SK-N-SH (cell line): ENCODE measurements around the gene FMN2. TPM values are rescaled to one million over a fixed set of nuclear protein-coding genes. Genes with fewer than 3 reads are reported as not detected.

ENCODE experiments used
- CTCF ChIA-PET: fragments of 300-600, 350-600 bp; formaldehyde crosslinking; extraction: SDS; loops from one replicate; lab custom pipeline; 2021; lab: Yijun Ruan, JAX
- POLR2A ChIA-PET: fragments of 350-600 bp; sonication (Branson Sonifier 250); formaldehyde crosslinking; extraction: SDS; loops from one replicate; lab custom pipeline; 2020; ENCODE audit warnings: antibody characterized with exemption, inconsistent platforms; lab: Yijun Ruan, JAX
- DNase-seq: peaks from one replicate; pipeline ENCODE4 v3.0.0; 2012
- H2AFZ ChIP-seq: fragments of 200-600 bp; sonication (generic); 2 replicates; pipeline ENCODE4 v1.8.1; 2016; ENCODE audit warnings: antibody characterized with exemption, mild to moderate bottlenecking, low read depth
- H3F3A ChIP-seq: fragments of 200-600 bp; sonication (generic); replicated peaks from 2 replicates; pipeline ENCODE3; 2016; ENCODE audit warnings: antibody characterized with exemption, mild to moderate bottlenecking; ENCODE audit not compliant: insufficient read depth
- H3K27ac ChIP-seq, 2 experiments: fragments of 200-500 bp in 1 of 2; fragments of 200-600 bp in 1 of 2; sonication (Bioruptor generic) in 1 of 2; sonication (generic), shearing (Covaris generic) in 1 of 2; 2 replicates each; pipeline versions ENCODE4 v1.5.1 to v1.6.1; 2014 to 2016; ENCODE audit warnings: low read depth in 2 of 2, inconsistent platforms in 1 of 2, low read length in 1 of 2, mild to moderate bottlenecking in 1 of 2, mixed read lengths in 1 of 2
- H3K27me3 ChIP-seq: fragments of 200-600 bp; sonication (generic), shearing (Covaris generic); 2 replicates; pipeline ENCODE4 v1.6.1; 2016; ENCODE audit warnings: mixed run types; ENCODE audit not compliant: insufficient read depth
- H3K36me3 ChIP-seq, 2 experiments: fragments of 200-500 bp in 1 of 2; fragments of 200-600 bp in 1 of 2; sonication (Bioruptor generic) in 1 of 2; sonication (generic) in 1 of 2; replicated peaks in 1 of 2; 2 replicates each; pipeline versions ENCODE3 to v1.5.1; 2014 to 2016; ENCODE audit warnings: low read length in 1 of 2, mild to moderate bottlenecking in 1 of 2; ENCODE audit not compliant: insufficient read depth in 2 of 2, control insufficient read depth in 1 of 2
- H3K4me1 ChIP-seq, 2 experiments: fragments of 200-500 bp in 1 of 2; fragments of 200-600 bp in 1 of 2; sonication (Bioruptor generic) in 1 of 2; sonication (generic), shearing (Covaris generic) in 1 of 2; 2 replicates each; pipeline versions ENCODE4 v1.5.1 to v1.6.1; 2014 to 2016; ENCODE audit warnings: low read depth in 1 of 2, low read length in 1 of 2, mixed run types in 1 of 2; ENCODE audit not compliant: insufficient read depth in 2 of 2, control insufficient read depth in 1 of 2
- H3K4me2 ChIP-seq: fragments of 200-600 bp; sonication (generic), shearing (Covaris generic); 2 replicates; pipeline ENCODE4 v1.6.1; 2017; ENCODE audit warnings: mixed run types
- H3K4me3 ChIP-seq, 2 experiments: fragments of 200-500 bp in 1 of 2; fragments of 200-600 bp in 1 of 2; sonication (Bioruptor generic) in 1 of 2; sonication (generic), shearing (Covaris generic) in 1 of 2; 2 replicates each; pipeline versions ENCODE4 v1.5.1 to v1.8.1; 2014 to 2016; ENCODE audit warnings: low read depth in 2 of 2, inconsistent platforms in 1 of 2, low read length in 1 of 2, mild to moderate bottlenecking in 1 of 2, mixed read lengths in 1 of 2, moderate library complexity in 1 of 2
- H3K79me2 ChIP-seq: fragments of 200-600 bp; sonication (generic); 2 replicates; pipeline ENCODE4 v1.8.1; 2017; ENCODE audit warnings: mild to moderate bottlenecking; ENCODE audit not compliant: insufficient read depth
- H3K9ac ChIP-seq: fragments of 200-600 bp; sonication (generic); 2 replicates; pipeline ENCODE4 v1.6.1; 2017; ENCODE audit warnings: mixed run types
- H3K9me2 ChIP-seq: fragments of 200-600 bp; sonication (generic); 2 replicates; pipeline ENCODE4 v1.6.1; 2017; ENCODE audit warnings: mixed run types
- H3K9me3 ChIP-seq: fragments of 200-600 bp; sonication (generic); 2 replicates; pipeline ENCODE4 v1.6.1; 2017; ENCODE audit warnings: mixed run types, mild to moderate bottlenecking, moderate library complexity
- H4K20me1 ChIP-seq: fragments of 200-600 bp; sonication (generic); 2 replicates; pipeline ENCODE4 v1.6.1; 2017; ENCODE audit warnings: mild to moderate bottlenecking, mixed run types; ENCODE audit not compliant: insufficient read depth
- CHD2 ChIP-seq: fragments of 150-350 bp; IDR thresholded peaks from 2 replicates; pipeline ENCODE4 v1.6.1; 2018; ENCODE audit warnings: low read length; ENCODE audit not compliant: partially characterized antibody
- CTCF ChIP-seq: fragments of 200-600 bp; sonication (generic); IDR thresholded peaks from 2 replicates; pipeline ENCODE4 v1.6.1; 2017; ENCODE audit warnings: antibody characterized with exemption, mild to moderate bottlenecking, moderate library complexity
- EZH2phosphoT487 ChIP-seq: fragments of 200-600 bp; sonication (generic); IDR thresholded peaks from 2 replicates; pipeline ENCODE4 v1.6.1; 2017; ENCODE audit warnings: low read depth, mixed run types, mild to moderate bottlenecking, antibody characterized with exemption, moderate library complexity, borderline replicate concordance
- FOSL2 ChIP-seq: IDR thresholded peaks from 2 replicates; pipeline ENCODE4 v1.4.0; 2012; ENCODE audit warnings: low read depth, mild to moderate bottlenecking, moderate library complexity, borderline replicate concordance
- GABPA ChIP-seq: IDR thresholded peaks from 2 replicates; pipeline ENCODE4 v1.4.0; 2012; ENCODE audit warnings: low read depth, mild to moderate bottlenecking
- MAX ChIP-seq: IDR thresholded peaks from 2 replicates; pipeline ENCODE4 v1.4.0; 2012; ENCODE audit warnings: low read depth
- RCOR1 ChIP-seq: fragments of 150-350 bp; IDR thresholded peaks from 2 replicates; pipeline ENCODE4 v1.6.1; 2017; ENCODE audit warnings: antibody characterized with exemption, low read length
- REST ChIP-seq: IDR thresholded peaks from 2 replicates; pipeline ENCODE4 v1.6.1; 2012; ENCODE audit warnings: mild to moderate bottlenecking, low read depth, low read length, moderate library complexity
- RFX5 ChIP-seq: IDR thresholded peaks from 2 replicates; pipeline ENCODE4 v1.6.1; 2012; ENCODE audit warnings: mild to moderate bottlenecking, improper control_type of control experiment, low read length
- SIN3A ChIP-seq: IDR thresholded peaks from 2 replicates; pipeline ENCODE4 v1.6.1; 2012; ENCODE audit warnings: low read depth, mild to moderate bottlenecking, low read length, moderate library complexity, borderline replicate concordance
- SMC3 ChIP-seq: IDR thresholded peaks from 2 replicates; pipeline ENCODE4 v1.6.1; 2012; ENCODE audit warnings: low read depth, low read length, improper control_type of control experiment
- TAF1 ChIP-seq: IDR thresholded peaks from 2 replicates; pipeline ENCODE4 v1.6.1; 2012; ENCODE audit warnings: low read depth, mild to moderate bottlenecking, low read length, moderate library complexity, borderline replicate concordance
- TCF12 ChIP-seq: IDR thresholded peaks from 2 replicates; pipeline ENCODE4 v1.4.0; 2012
- TEAD4 ChIP-seq: IDR thresholded peaks from 2 replicates; pipeline ENCODE4 v1.4.0; 2012; ENCODE audit warnings: mild to moderate bottlenecking, borderline replicate concordance; ENCODE audit not compliant: insufficient read depth
- WGBS: methylation state at CpG from one replicate; pipeline ENCODE4 v1.1.6; 2017; ENCODE audit warnings: low lambda C conversion rate; 5-methylcytosine and 5-hydroxymethylcytosine counted together
- polyA plus RNA-seq, 3 experiments: library from polyadenylated mRNA; depleted of rRNA; stranded (reverse); fragments of >200 nt; gene quantifications; 2 replicates each; pipeline ENCODE4 v1.2.3, GENCODE V29; 2012
- TF ChIP-seq, protein P1 (sequence below): fragments of 150-350 bp; IDR thresholded peaks from 2 replicates; pipeline ENCODE4 v1.6.1; 2017; ENCODE audit warnings: antibody characterized with exemption, low read length, low read depth, borderline replicate concordance

The FMN2 gene
- polyA plus RNA-seq, 1 of the 3 experiments (the other 2 are of a cell fraction), result 7.2 TPM

DNA sequence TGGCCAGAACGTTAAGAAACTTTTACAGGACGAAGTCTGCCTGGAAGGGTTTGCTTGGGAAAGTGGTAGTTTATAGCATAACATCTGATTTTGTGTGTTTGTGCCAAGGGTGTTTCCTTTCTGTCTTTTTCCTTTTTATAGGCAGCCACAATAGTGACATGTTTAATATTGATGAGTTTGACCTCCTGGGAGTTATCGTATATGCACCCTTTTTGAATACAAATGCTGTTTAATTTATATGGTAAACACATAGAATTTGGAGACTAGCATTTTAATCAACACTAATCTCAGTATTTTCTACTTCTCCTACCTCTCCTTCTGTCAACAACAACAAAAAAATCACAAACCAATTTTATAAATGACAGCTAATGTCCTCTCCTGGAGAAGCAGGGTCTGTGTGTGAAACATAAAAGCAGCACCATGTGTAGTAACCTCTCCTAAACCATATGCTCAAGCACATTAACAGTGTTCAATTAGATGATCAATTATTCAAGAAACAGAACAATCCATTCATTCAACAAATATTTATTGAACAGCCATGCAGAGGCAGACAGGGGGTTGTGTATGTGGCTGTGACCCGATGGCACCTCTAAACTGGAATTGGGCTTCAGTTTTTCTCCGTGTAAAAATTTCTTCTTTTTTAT lies 604 bp upstream of the FMN2 start:
- WGBS, result 54% methylated on average over 5 of the region's 5 CpGs
- H4K20me1 ChIP-seq, result no peaks in the 10 kb centered on the region; the same call in 1 of the 2 replicates
- H3K4me3 ChIP-seq, result peak overlapping the region; percentile 89 to 93
- no peak for TF ChIP-seq RFX5
- TF ChIP-seq FOSL2, result no peak
- TF ChIP-seq, protein P1, sequence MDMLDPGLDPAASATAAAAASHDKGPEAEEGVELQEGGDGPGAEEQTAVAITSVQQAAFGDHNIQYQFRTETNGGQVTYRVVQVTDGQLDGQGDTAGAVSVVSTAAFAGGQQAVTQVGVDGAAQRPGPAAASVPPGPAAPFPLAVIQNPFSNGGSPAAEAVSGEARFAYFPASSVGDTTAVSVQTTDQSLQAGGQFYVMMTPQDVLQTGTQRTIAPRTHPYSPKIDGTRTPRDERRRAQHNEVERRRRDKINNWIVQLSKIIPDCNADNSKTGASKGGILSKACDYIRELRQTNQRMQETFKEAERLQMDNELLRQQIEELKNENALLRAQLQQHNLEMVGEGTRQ, result no peak
- TF ChIP-seq TEAD4, result no peak
- TF ChIP-seq EZH2phosphoT487, result no peak
- TF ChIP-seq SIN3A, result no peak
- no peak for TF ChIP-seq GABPA
- no peak for TF ChIP-seq CHD2
- no peak for TF ChIP-seq SMC3
- H3K79me2 ChIP-seq, result peaks cover 44% of the 10 kb centered on the region
- H3K27ac ChIP-seq, result peak overlapping the region; percentile 58 to 72; a peak in 3 of 4 replicates
- peak overlapping the region; percentile 96 for H3K4me2 ChIP-seq
- H2AFZ ChIP-seq, result peak overlapping the region; percentile 94
- peak overlapping the region; percentile 79; the same call in 1 of the 2 replicates for H3K9ac ChIP-seq
- ChIA-PET CTCF (interaction anchor here (0.7 to 4.8 kb wide), 12 partner anchors 9 to 518 kb away, joined by 3 to 21 read pairs (median 4); no protein-coding TSS in a partner anchor), POLR2A (no interaction called here)
- H3K9me2 ChIP-seq, result no peaks in the 10 kb centered on the region
- H3K27me3 ChIP-seq, result no peaks in the 10 kb centered on the region
- no peaks in the 10 kb centered on the region for H3K9me3 ChIP-seq
- H3F3A ChIP-seq, result peaks cover 9% of the 10 kb centered on the region
- no peak for DNase-seq
- peaks cover 6 to 29% of the 10 kb centered on the region in 2 experiments; a peak in 3 of 4 replicates for H3K4me1 ChIP-seq
- H3K36me3 ChIP-seq, result peaks cover 4 to 13% of the 10 kb centered on the region in 2 experiments

DNA sequence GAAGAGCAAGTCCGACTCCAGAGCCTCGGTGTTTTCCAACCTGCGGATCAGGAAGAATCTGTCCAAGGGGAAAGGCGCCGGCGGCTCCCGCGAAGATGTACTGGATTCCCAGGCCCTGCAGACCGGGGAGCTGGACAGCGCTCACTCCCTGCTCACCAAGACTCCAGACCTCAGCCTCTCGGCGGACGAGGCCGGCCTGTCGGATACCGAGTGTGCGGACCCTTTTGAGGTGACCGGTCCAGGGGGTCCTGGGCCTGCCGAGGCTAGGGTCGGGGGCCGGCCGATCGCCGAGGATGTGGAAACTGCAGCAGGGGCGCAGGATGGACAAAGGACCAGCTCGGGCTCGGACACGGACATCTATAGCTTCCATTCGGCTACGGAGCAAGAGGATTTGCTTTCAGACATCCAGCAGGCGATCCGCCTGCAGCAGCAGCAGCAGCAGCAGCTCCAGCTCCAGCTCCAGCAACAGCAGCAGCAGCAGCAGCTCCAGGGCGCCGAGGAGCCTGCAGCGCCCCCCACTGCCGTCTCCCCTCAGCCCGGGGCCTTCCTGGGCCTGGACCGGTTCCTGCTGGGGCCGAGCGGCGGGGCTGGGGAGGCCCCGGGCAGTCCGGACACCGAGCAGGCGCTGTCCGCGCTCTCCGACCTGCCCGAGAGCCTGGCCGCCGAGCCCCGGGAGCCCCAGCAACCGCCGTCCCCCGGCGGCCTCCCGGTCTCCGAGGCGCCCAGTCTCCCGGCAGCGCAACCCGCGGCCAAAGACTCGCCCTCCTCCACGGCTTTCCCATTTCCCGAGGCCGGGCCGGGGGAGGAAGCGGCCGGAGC lies 827 bp downstream of the FMN2 start:
- H3K79me2 ChIP-seq, result peaks cover 58% of the 10 kb centered on the region
- H3K27ac ChIP-seq, result peak overlapping the region; percentile 58 to 85
- peak overlapping the region; percentile 96 for H3K4me2 ChIP-seq
- H3K27me3 ChIP-seq, result no peaks in the 10 kb centered on the region
- ChIA-PET CTCF (interaction anchor here (0.6 to 4.8 kb wide), 20 partner anchors 8 to 600 kb away, joined by 3 to 21 read pairs (median 4); no protein-coding TSS in a partner anchor), POLR2A (interaction anchor here (0.6 kb wide), 1 partner anchor 1868 kb away, joined by 3 read pairs; no protein-coding TSS in a partner anchor)
- peaks cover 0 to 40% of the 10 kb centered on the region in 2 experiments; a peak in 2 of 4 replicates for H3K4me1 ChIP-seq
- H4K20me1 ChIP-seq, result no peaks in the 10 kb centered on the region; the same call in 1 of the 2 replicates
- TF ChIP-seq REST, result peak; percentile 90
- TF ChIP-seq MAX, result peak; percentile 21; the same call in 1 of the 2 replicates
- no peak for TF ChIP-seq RCOR1
- TF ChIP-seq TAF1, result peak; percentile 36; the same call in 1 of the 2 replicates
- TF ChIP-seq CTCF, result peak; percentile 51
- no peak for TF ChIP-seq TCF12
- H3K9me3 ChIP-seq, result no peaks in the 10 kb centered on the region
- H2AFZ ChIP-seq, result peak overlapping the region; percentile 83; the same call in 1 of the 2 replicates
- H3K9me2 ChIP-seq, result no peaks in the 10 kb centered on the region
- H3K9ac ChIP-seq, result peak overlapping the region; percentile 79
- WGBS, result 2% methylated on average over 25 of the region's 70 CpGs
- H3F3A ChIP-seq, result no peaks in the 10 kb centered on the region
- H3K36me3 ChIP-seq, result peaks cover 8 to 19% of the 10 kb centered on the region in 2 experiments
- H3K4me3 ChIP-seq, result peak overlapping the region; percentile 89 to 93
- DNase-seq, result peak; percentile 88
